ENCODE data around the gene VAV3. TPM values are rescaled to one million over a fixed set of nuclear protein-coding genes. Genes with fewer than 3 reads are reported as not detected.

Gene VAV3
- total RNA-seq, 1 experiment from 2014 or later = not detected

- no peaks in the 10 kb centered on the region for H3K27me3 ChIP-seq (ENCODE audit: insufficient read depth, low read length)
- no peaks in the 10 kb centered on the region for H4K20me1 ChIP-seq (ENCODE audit: insufficient read depth)
- no peak for TF ChIP-seq CBX3 (IDR thresholded peaks at IDR 0.05; ENCODE audit: low read depth)
- no peak for TF ChIP-seq TCF7L2 (IDR thresholded peaks at IDR 0.05; ENCODE audit: borderline replicate concordance, extremely low read depth, insufficient read depth, insufficient read length)
- TF ChIP-seq FOSL1 (IDR thresholded peaks at IDR 0.05; ENCODE audit: low read depth) = no peak
- no peak for TF ChIP-seq SP1 (IDR thresholded peaks at IDR 0.05; ENCODE audit: low read depth)
- no peak for TF ChIP-seq MAX (IDR thresholded peaks at IDR 0.05)
- no peak for TF ChIP-seq JUND (IDR thresholded peaks at IDR 0.05)
- no peak for TF ChIP-seq CEBPB (IDR thresholded peaks at IDR 0.05; ENCODE audit: low read depth)
- TF ChIP-seq POLR2A (IDR thresholded peaks at IDR 0.05; ENCODE audit: borderline replicate concordance, extremely low read depth, insufficient read depth, insufficient read length) = no peak
- no peak for TF ChIP-seq POLR2AphosphoS5 (IDR thresholded peaks at IDR 0.05; ENCODE audit: low read depth, low read length)
- TF ChIP-seq, protein P1, sequence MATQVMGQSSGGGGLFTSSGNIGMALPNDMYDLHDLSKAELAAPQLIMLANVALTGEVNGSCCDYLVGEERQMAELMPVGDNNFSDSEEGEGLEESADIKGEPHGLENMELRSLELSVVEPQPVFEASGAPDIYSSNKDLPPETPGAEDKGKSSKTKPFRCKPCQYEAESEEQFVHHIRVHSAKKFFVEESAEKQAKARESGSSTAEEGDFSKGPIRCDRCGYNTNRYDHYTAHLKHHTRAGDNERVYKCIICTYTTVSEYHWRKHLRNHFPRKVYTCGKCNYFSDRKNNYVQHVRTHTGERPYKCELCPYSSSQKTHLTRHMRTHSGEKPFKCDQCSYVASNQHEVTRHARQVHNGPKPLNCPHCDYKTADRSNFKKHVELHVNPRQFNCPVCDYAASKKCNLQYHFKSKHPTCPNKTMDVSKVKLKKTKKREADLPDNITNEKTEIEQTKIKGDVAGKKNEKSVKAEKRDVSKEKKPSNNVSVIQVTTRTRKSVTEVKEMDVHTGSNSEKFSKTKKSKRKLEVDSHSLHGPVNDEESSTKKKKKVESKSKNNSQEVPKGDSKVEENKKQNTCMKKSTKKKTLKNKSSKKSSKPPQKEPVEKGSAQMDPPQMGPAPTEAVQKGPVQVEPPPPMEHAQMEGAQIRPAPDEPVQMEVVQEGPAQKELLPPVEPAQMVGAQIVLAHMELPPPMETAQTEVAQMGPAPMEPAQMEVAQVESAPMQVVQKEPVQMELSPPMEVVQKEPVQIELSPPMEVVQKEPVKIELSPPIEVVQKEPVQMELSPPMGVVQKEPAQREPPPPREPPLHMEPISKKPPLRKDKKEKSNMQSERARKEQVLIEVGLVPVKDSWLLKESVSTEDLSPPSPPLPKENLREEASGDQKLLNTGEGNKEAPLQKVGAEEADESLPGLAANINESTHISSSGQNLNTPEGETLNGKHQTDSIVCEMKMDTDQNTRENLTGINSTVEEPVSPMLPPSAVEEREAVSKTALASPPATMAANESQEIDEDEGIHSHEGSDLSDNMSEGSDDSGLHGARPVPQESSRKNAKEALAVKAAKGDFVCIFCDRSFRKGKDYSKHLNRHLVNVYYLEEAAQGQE (IDR thresholded peaks at IDR 0.05; ENCODE audit: low read depth) = no peak
- TF ChIP-seq EZH2phosphoT487 (IDR thresholded peaks at IDR 0.05; ENCODE audit: borderline replicate concordance) = no peak
- no peak for TF ChIP-seq ELF1 (IDR thresholded peaks at IDR 0.05; ENCODE audit: borderline replicate concordance, low read depth)
- TF ChIP-seq, protein P2, sequence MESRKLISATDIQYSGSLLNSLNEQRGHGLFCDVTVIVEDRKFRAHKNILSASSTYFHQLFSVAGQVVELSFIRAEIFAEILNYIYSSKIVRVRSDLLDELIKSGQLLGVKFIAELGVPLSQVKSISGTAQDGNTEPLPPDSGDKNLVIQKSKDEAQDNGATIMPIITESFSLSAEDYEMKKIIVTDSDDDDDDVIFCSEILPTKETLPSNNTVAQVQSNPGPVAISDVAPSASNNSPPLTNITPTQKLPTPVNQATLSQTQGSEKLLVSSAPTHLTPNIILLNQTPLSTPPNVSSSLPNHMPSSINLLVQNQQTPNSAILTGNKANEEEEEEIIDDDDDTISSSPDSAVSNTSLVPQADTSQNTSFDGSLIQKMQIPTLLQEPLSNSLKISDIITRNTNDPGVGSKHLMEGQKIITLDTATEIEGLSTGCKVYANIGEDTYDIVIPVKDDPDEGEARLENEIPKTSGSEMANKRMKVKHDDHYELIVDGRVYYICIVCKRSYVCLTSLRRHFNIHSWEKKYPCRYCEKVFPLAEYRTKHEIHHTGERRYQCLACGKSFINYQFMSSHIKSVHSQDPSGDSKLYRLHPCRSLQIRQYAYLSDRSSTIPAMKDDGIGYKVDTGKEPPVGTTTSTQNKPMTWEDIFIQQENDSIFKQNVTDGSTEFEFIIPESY (IDR thresholded peaks at IDR 0.05; ENCODE audit: extremely low read depth, insufficient replicate concordance, low read length) = no peak
- no peak for TF ChIP-seq ZFX (IDR thresholded peaks at IDR 0.05)
- TF ChIP-seq EGR1 (IDR thresholded peaks at IDR 0.05; ENCODE audit: low read depth) = no peak
- TF ChIP-seq RAD21 (IDR thresholded peaks at IDR 0.05; ENCODE audit: low read depth) = no peak
- no peak for TF ChIP-seq YY1 (IDR thresholded peaks at IDR 0.05; ENCODE audit: extremely low read depth, insufficient replicate concordance, low read depth, low read length)
- TF ChIP-seq ZNF274 (IDR thresholded peaks at IDR 0.05; ENCODE audit: low read depth, low read length) = no peak
- intact Hi-C loops (cut with micrococcal nuclease) = no loop called here
- no peak overlapping the region for H2AFZ ChIP-seq (ENCODE audit: low read depth, low read length, poor library complexity, severe bottlenecking)
- H3K9me2 ChIP-seq (ENCODE audit: insufficient read depth) = no peaks in the 10 kb centered on the region
- ChIA-PET POLR2A (no interaction called here), RAD21 (ENCODE audit: low non-redundant PET in 1 of 2, low total read pairs in 2 of 2, uncharacterized antibody in 2 of 2, unreplicated experiment in 2 of 2) (no interaction called here), CTCF (no interaction called here)
- H3K4me3 ChIP-seq (replicated peaks in 1 of 2; ENCODE audit: low read depth in 1 of 2, low read length in 2 of 2) = no peak overlapping the region
- H3K79me2 ChIP-seq (ENCODE audit: insufficient read depth, low read length) = no peaks in the 10 kb centered on the region
- ATAC-seq (no peak), DNase-seq (ENCODE audit: low read depth, low spot score) (no peak)
- H3K4me2 ChIP-seq (ENCODE audit: low read length) = no peak overlapping the region
- no peak overlapping the region for H3K9ac ChIP-seq (ENCODE audit: low read length)
- no peaks in the 10 kb centered on the region for H3K36me3 ChIP-seq (ENCODE audit: control insufficient read depth in 1 of 2, insufficient read depth in 2 of 2, low read length in 2 of 2)
- no peaks in the 10 kb centered on the region for H3K4me1 ChIP-seq (ENCODE audit: control insufficient read depth in 1 of 2, insufficient read depth in 2 of 2, low read length in 2 of 2)
- no peak overlapping the region for H3K27ac ChIP-seq (ENCODE audit: low read depth, low read length)
- no TSS peak for BruUV-seq (replicated peaks)
- 0 out of 4 replicates have a peak, but pooled peaks cover 0 to 5% of the 10 kb centered on the region in 2 experiments for H3K9me3 ChIP-seq (ENCODE audit: control insufficient read depth in 1 of 2, insufficient read depth in 1 of 2, low read depth in 1 of 2, low read length in 2 of 2)
These were observed 276.9 kb downstream of the VAV3 start for GRCh38 chr1:107687849-107688753.
